ENCODE results near the gene NKD1. TPM values are rescaled to one million over a fixed set of nuclear protein-coding genes. Genes with fewer than 3 reads are reported as not detected.
A peak's percentile ranks its signal among the peaks of the same experiment; 100 is the strongest.

Gene NKD1
- total and polyA plus RNA-seq, 2 of the 8 experiments (the other 6 are each of a cell fraction or from before 2014, with no cell fraction given): 0.70 to 4.5 TPM

- Histone ChIP-seq H3K79me1 (ENCODE audit: low read depth, low read length) (no peaks in the 10 kb centered on the region), H3K4ac (replicated peaks; ENCODE audit: insufficient read length, low read depth, low read length) (no peak overlapping the region), H3K23me2 (ENCODE audit: low read depth, low read length) (peaks cover 15% of the 10 kb centered on the region), H2BK20ac (ENCODE audit: low read length) (no peak overlapping the region), H3K23ac (ENCODE audit: insufficient read length) (no peak overlapping the region), H4K5ac (ENCODE audit: insufficient read length, low read depth, low read length) (no peak overlapping the region), H3K56ac (replicated peaks; ENCODE audit: insufficient read length, low read depth, low read length) (no peak overlapping the region), H4K20me1 (replicated peaks in 1 of 2; ENCODE audit: control insufficient read depth in 1 of 2, insufficient read depth in 2 of 2, low read length in 2 of 2) (peaks cover 0 to 7% of the 10 kb centered on the region in 2 experiments), H3K14ac (ENCODE audit: insufficient read length) (no peak overlapping the region), H3K4me2 (ENCODE audit: insufficient read depth in 1 of 2, low read depth in 2 of 2, low read length in 2 of 2) (0 out of 4 replicates have a peak overlapping the region, but pooled peaks of 1 of the 2 experiments have one; percentile 89), H2BK12ac (ENCODE audit: low read depth, low read length) (no peak overlapping the region), H3K18ac (ENCODE audit: extremely low read depth, low read length) (no peak overlapping the region), H4K8ac (ENCODE audit: extremely low read depth, insufficient read depth, low read length) (no peak overlapping the region), H2AFZ (ENCODE audit: low read length) (no peak overlapping the region), H2BK5ac (ENCODE audit: low read depth, low read length) (no peak overlapping the region), H2BK120ac (replicated peaks; ENCODE audit: low read depth, low read length) (no peak overlapping the region), H3K36me3 (ENCODE audit: control insufficient read depth in 2 of 4, insufficient read depth in 4 of 4, low read length in 3 of 4) (no peaks in the 10 kb centered on the region), H2BK15ac (ENCODE audit: low read length) (no peak overlapping the region), H3K9me3 (ENCODE audit: insufficient read depth in 2 of 2, low read depth in 1 of 2, low read length in 1 of 2) (no peaks in the 10 kb centered on the region), H3K9ac (replicated peaks in 1 of 4; ENCODE audit: extremely low read depth in 1 of 4, low read depth in 3 of 4, low read length in 3 of 4) (no peak overlapping the region), H3K4me3 (ENCODE audit: extremely low read depth in 1 of 4, insufficient read depth in 2 of 4, low read depth in 3 of 4, low read length in 4 of 4) (no peak overlapping the region; a peak in 1 of 8 replicates), H3K4me1 (replicated peaks in 1 of 4; ENCODE audit: control insufficient read depth in 3 of 4, insufficient read depth in 4 of 4, low read length in 3 of 4) (peaks cover 0 to 6% (median 1%) of the 10 kb centered on the region in 4 experiments; a peak in 3 of 7 replicates), H3K27me3 (replicated peaks in 1 of 4; ENCODE audit: control insufficient read depth in 3 of 4, extremely low read depth in 1 of 4, insufficient read depth in 3 of 4, low read length in 3 of 4) (peaks cover 0 to 26% (median 23%) of the 10 kb centered on the region in 4 experiments; a peak in 6 of 7 replicates), H3K27ac (ENCODE audit: low read depth, low read length) (no peak overlapping the region), H2AK5ac (ENCODE audit: low read depth, low read length) (no peak overlapping the region), H4K91ac (replicated peaks; ENCODE audit: insufficient read length, low read length) (no peak overlapping the region), H3K79me2 (ENCODE audit: control insufficient read depth in 1 of 2, insufficient read depth in 2 of 2, low read length in 2 of 2) (no peaks in the 10 kb centered on the region)
- WGBS, 2 experiments (ENCODE audit: extremely low coverage in 1 of 2, insufficient coverage in 1 of 2, insufficient read length in 1 of 2, insufficient replicate concordance in 2 of 2, low coverage in 1 of 2, low lambda C conversion rate in 2 of 2, missing lambda C conversion rate in 1 of 2): 96% methylated on average over 2 of the region's 2 CpGs; no CpG with 5 or more reads in 1 of the 2 experiments
- DNase-seq (ENCODE audit: low read depth in 1 of 2, low spot score in 2 of 2) (no peak), FAIRE-seq (no peak)
- TF ChIP-seq SP4 (IDR thresholded peaks at IDR 0.05; ENCODE audit: low read length) (no peak), POLR2AphosphoS5 (IDR thresholded peaks at IDR 0.05; ENCODE audit: low read depth, low read length) (no peak), EZH2 (IDR thresholded peaks at IDR 0.05; ENCODE audit: low read depth, low read length, severe bottlenecking) (peak; percentile 18), JUND (IDR thresholded peaks at IDR 0.05; ENCODE audit: low read length) (no peak), MAFK (IDR thresholded peaks at IDR 0.05; ENCODE audit: low read depth, low read length) (no peak)
- CTCF ChIA-PET (ENCODE audit: partially characterized antibody): interaction anchor here (0.9 to 2.1 kb wide), 6 partner anchors 17 to 83 kb away, joined by 3 to 6 read pairs (median 3); no protein-coding TSS in a partner anchor
- POLR2A ChIA-PET (ENCODE audit: partially characterized antibody): no interaction called here
Measured at GRCh38 chr16:50694206-50694605, 146.0 kb downstream of the NKD1 start.

All from H1 (cell line).